WTC11 (cell line): Measurements from ENCODE around the gene WDR91. TPM values are rescaled to one million over a fixed set of nuclear protein-coding genes. Genes with fewer than 3 reads are reported as not detected.

ENCODE experiments used
- ATAC-seq: fragments of 200-7000 bp; cut with Tn5 transposase; 2 replicates; pipeline ENCODE4 v1.10.0; 2021; ENCODE audit warnings: mild to moderate bottlenecking, moderate library complexity
- CTCF ChIA-PET: fragments of 300-600 bp; sonication (Branson Sonifier 250); formaldehyde crosslinking; loops from one replicate; lab custom pipeline; 2021; ENCODE audit warnings: antibody characterized with exemption; lab: Charles Lee
- POLR2A ChIA-PET: fragments of 350-600 bp; sonication (Branson Sonifier 250); formaldehyde crosslinking; loops from one replicate; lab custom pipeline; 2021; ENCODE audit warnings: antibody characterized with exemption; lab: Charles Lee
- DNase-seq: peaks from one replicate; pipeline ENCODE4 v3.0.0; 2021; ENCODE audit warnings: low spot score
- H3K27ac Mint-ChIP-seq: 2 replicates; pipeline ENCODE4 v1.8.0; 2021; ENCODE audit warnings: mixed read lengths
- H3K27me3 Mint-ChIP-seq: 2 replicates; pipeline ENCODE4 v1.8.0; 2021; ENCODE audit warnings: low read depth, mild to moderate bottlenecking, moderate library complexity, mixed read lengths
- H3K36me3 Mint-ChIP-seq: 2 replicates; pipeline ENCODE4 v1.8.0; 2021; ENCODE audit warnings: mixed read lengths
- H3K4me1 Mint-ChIP-seq: 2 replicates; pipeline ENCODE4 v1.8.0; 2022; ENCODE audit warnings: mixed read lengths
- H3K4me3 Mint-ChIP-seq: 2 replicates; pipeline ENCODE4 v1.8.0; 2021; ENCODE audit warnings: mild to moderate bottlenecking, moderate library complexity, mixed read lengths
- H3K9me3 Mint-ChIP-seq: 2 replicates; pipeline ENCODE4 v1.8.0; 2021; ENCODE audit warnings: mixed read lengths
- ATF1 ChIP-seq: sonication (generic); formaldehyde crosslinking; IDR thresholded peaks from 2 replicates; pipeline ENCODE4 v1.8.1; 2023; ENCODE audit warnings: mild to moderate bottlenecking, moderate library complexity, missing genetic modification reagents
- CREB1 ChIP-seq: sonication (generic); formaldehyde crosslinking; IDR thresholded peaks from 2 replicates; pipeline ENCODE4 v1.8.0; 2023; ENCODE audit warnings: mild to moderate bottlenecking, missing genetic modification reagents
- ELF4 ChIP-seq: sonication (generic); formaldehyde crosslinking; IDR thresholded peaks from 2 replicates; pipeline ENCODE4 v1.8.1; 2022; ENCODE audit warnings: low read depth, mild to moderate bottlenecking, moderate library complexity, missing genetic modification reagents
- ETV6 ChIP-seq: sonication (generic); formaldehyde crosslinking; IDR thresholded peaks from 2 replicates; pipeline ENCODE4 v1.8.1; 2022; ENCODE audit warnings: mild to moderate bottlenecking, missing genetic modification reagents
- GRHL2 ChIP-seq: fragments of 250-450 bp; sonication (Bioruptor Pico); IDR thresholded peaks from 2 replicates; pipeline ENCODE4 v1.8.0; 2022; ENCODE audit warnings: mild to moderate bottlenecking, moderate library complexity; ENCODE audit not compliant: insufficient replicate concordance, severe bottlenecking
- MXD4 ChIP-seq: fragments of 250-450 bp; sonication (Bioruptor Pico); IDR thresholded peaks from 2 replicates; pipeline ENCODE4 v1.8.0; 2021; ENCODE audit warnings: mild to moderate bottlenecking, moderate library complexity, borderline replicate concordance
- NR1H2 ChIP-seq: sonication (generic); formaldehyde crosslinking; IDR thresholded peaks from 2 replicates; pipeline ENCODE4 v1.9.0; 2021; ENCODE audit warnings: mild to moderate bottlenecking, moderate library complexity, missing genetic modification reagents
- OVOL2 ChIP-seq: fragments of 250-450 bp; sonication (Bioruptor Pico); IDR thresholded peaks from 2 replicates; pipeline ENCODE4 v1.9.0; 2021; ENCODE audit warnings: mild to moderate bottlenecking, borderline replicate concordance
- SMAD3 ChIP-seq: sonication (generic); formaldehyde crosslinking; IDR thresholded peaks from 2 replicates; pipeline ENCODE4 v1.8.0; 2022; ENCODE audit warnings: missing genetic modification reagents, mild to moderate bottlenecking, borderline replicate concordance
- TEAD1 ChIP-seq: sonication (generic); formaldehyde crosslinking; IDR thresholded peaks from 2 replicates; pipeline ENCODE4 v1.8.0; 2022; ENCODE audit warnings: mild to moderate bottlenecking, missing genetic modification reagents
- ZNF396 ChIP-seq: fragments of 250-450 bp; sonication (Bioruptor Pico); IDR thresholded peaks from 2 replicates; pipeline ENCODE4 v1.8.0; 2021; ENCODE audit warnings: mild to moderate bottlenecking, moderate library complexity, borderline replicate concordance
- total RNA-seq: library from RNA; stranded (reverse); gene quantifications from 3 replicates; pipeline ENCODE4 v1.2.3, GENCODE V29; 2021
- TF ChIP-seq, protein P1 (sequence below): sonication (generic); formaldehyde crosslinking; IDR thresholded peaks from 2 replicates; pipeline ENCODE4 v1.8.1; 2023; ENCODE audit warnings: mild to moderate bottlenecking, missing genetic modification reagents
- TF ChIP-seq, protein P2 (sequence below): fragments of 250-450 bp; sonication (Bioruptor Pico); IDR thresholded peaks from 2 replicates; pipeline ENCODE4 v1.9.0; 2021; ENCODE audit warnings: moderate library complexity, mild to moderate bottlenecking, inconsistent platforms, borderline replicate concordance
- TF ChIP-seq, protein P3 (sequence below): sonication (generic); formaldehyde crosslinking; IDR thresholded peaks from 2 replicates; pipeline ENCODE4 v1.8.0; 2023; ENCODE audit warnings: missing genetic modification reagents
- TF ChIP-seq, protein P4 (sequence below): sonication (generic); formaldehyde crosslinking; IDR thresholded peaks from 2 replicates; pipeline ENCODE4 v1.8.0; 2022; ENCODE audit warnings: mild to moderate bottlenecking, missing genetic modification reagents
- TF ChIP-seq, protein P5 (sequence below): sonication (generic); formaldehyde crosslinking; IDR thresholded peaks from 2 replicates; pipeline ENCODE4 v1.8.1; 2022; ENCODE audit warnings: mild to moderate bottlenecking, moderate library complexity, missing genetic modification reagents
- TF ChIP-seq, protein P6 (sequence below): sonication (generic); formaldehyde crosslinking; IDR thresholded peaks from 2 replicates; pipeline ENCODE4 v1.8.1; 2023; ENCODE audit warnings: mild to moderate bottlenecking, missing genetic modification reagents
- TF ChIP-seq, protein P7 (sequence below): sonication (generic); formaldehyde crosslinking; IDR thresholded peaks from 2 replicates; pipeline ENCODE4 v1.8.0; 2022; ENCODE audit warnings: mild to moderate bottlenecking, missing genetic modification reagents
- TF ChIP-seq, protein P8 (sequence below): sonication (generic); formaldehyde crosslinking; IDR thresholded peaks from 2 replicates; pipeline ENCODE4 v1.8.1; 2022; ENCODE audit warnings: missing genetic modification reagents, borderline replicate concordance
- TF ChIP-seq, protein P9 (sequence below): fragments of 200-600 bp; IDR thresholded peaks from 2 replicates; pipeline ENCODE4 v1.8.0; 2022; ENCODE audit warnings: antibody characterized with exemption

Gene WDR91
- total RNA-seq, 1 experiment from 2014 or later, result 12.0 TPM

DNA sequence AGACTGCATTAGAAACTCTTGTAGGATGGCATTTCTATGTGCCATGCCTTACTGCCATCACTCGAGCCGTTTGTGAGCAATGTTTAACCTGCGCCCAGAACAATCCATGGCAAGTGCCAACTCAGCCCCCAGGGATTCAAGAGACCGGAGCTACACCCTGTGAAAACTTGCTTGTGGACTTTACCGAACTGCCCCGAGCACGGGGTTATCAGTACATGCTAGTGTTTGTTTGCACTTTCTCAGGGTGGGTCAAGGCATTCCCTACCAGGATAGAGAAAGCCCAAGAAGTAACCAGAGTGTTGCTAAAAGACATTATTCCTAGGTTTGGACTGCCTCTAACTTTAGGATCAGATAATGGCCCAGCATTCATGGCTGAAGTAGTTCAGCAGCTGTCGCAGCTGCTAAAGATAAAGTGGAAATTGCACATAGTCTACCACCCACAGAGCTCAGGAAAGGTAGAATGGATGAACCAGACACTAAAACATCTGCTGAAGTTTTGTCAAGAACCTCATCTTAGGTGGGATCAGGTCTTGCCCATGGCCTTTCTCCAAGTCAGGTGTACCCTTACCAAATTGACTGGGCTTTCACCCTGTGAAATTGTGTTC is 31.9 kb downstream of the WDR91 start:
- no peaks in the 10 kb centered on the region for H3K27me3 Mint-ChIP-seq
- ChIA-PET CTCF (interaction anchor here (1.3 kb wide), 1 partner anchor 10 kb away, joined by 3 read pairs; no protein-coding TSS in a partner anchor), POLR2A (no interaction called here)
- H3K27ac Mint-ChIP-seq, result no peak overlapping the region
- TF ChIP-seq TEAD1 (CRISPR knock-in tag), result no peak
- TF ChIP-seq, protein P1, sequence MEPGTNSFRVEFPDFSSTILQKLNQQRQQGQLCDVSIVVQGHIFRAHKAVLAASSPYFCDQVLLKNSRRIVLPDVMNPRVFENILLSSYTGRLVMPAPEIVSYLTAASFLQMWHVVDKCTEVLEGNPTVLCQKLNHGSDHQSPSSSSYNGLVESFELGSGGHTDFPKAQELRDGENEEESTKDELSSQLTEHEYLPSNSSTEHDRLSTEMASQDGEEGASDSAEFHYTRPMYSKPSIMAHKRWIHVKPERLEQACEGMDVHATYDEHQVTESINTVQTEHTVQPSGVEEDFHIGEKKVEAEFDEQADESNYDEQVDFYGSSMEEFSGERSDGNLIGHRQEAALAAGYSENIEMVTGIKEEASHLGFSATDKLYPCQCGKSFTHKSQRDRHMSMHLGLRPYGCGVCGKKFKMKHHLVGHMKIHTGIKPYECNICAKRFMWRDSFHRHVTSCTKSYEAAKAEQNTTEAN (CRISPR knock-in tag), result no peak
- no peak for TF ChIP-seq ZNF396
- TF ChIP-seq, protein P2, sequence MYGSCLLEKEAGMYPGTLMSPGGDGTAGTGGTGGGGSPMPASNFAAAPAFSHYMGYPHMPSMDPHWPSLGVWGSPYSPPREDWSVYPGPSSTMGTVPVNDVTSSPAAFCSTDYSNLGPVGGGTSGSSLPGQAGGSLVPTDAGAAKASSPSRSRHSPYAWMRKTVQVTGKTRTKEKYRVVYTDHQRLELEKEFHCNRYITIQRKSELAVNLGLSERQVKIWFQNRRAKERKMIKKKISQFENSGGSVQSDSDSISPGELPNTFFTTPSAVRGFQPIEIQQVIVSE, result no peak
- TF ChIP-seq OVOL2 (CRISPR knock-in tag), result no peak
- TF ChIP-seq, protein P3, sequence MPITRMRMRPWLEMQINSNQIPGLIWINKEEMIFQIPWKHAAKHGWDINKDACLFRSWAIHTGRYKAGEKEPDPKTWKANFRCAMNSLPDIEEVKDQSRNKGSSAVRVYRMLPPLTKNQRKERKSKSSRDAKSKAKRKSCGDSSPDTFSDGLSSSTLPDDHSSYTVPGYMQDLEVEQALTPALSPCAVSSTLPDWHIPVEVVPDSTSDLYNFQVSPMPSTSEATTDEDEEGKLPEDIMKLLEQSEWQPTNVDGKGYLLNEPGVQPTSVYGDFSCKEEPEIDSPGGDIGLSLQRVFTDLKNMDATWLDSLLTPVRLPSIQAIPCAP (CRISPR knock-in tag), result no peak
- no peak for TF ChIP-seq GRHL2 (CRISPR knock-in tag)
- TF ChIP-seq NR1H2 (CRISPR knock-in tag), result no peak
- TF ChIP-seq, protein P4, sequence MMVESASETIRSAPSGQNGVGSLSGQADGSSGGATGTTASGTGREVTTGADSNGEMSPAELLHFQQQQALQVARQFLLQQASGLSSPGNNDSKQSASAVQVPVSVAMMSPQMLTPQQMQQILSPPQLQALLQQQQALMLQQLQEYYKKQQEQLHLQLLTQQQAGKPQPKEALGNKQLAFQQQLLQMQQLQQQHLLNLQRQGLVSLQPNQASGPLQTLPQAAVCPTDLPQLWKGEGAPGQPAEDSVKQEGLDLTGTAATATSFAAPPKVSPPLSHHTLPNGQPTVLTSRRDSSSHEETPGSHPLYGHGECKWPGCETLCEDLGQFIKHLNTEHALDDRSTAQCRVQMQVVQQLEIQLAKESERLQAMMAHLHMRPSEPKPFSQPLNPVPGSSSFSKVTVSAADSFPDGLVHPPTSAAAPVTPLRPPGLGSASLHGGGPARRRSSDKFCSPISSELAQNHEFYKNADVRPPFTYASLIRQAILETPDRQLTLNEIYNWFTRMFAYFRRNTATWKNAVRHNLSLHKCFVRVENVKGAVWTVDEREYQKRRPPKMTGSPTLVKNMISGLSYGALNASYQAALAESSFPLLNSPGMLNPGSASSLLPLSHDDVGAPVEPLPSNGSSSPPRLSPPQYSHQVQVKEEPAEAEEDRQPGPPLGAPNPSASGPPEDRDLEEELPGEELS (CRISPR knock-in tag), result no peak
- no peak for TF ChIP-seq ATF1 (CRISPR knock-in tag)
- TF ChIP-seq, protein P5, sequence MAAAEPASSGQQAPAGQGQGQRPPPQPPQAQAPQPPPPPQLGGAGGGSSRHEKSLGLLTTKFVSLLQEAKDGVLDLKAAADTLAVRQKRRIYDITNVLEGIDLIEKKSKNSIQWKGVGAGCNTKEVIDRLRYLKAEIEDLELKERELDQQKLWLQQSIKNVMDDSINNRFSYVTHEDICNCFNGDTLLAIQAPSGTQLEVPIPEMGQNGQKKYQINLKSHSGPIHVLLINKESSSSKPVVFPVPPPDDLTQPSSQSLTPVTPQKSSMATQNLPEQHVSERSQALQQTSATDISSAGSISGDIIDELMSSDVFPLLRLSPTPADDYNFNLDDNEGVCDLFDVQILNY, result no peak
- TF ChIP-seq, protein P6, sequence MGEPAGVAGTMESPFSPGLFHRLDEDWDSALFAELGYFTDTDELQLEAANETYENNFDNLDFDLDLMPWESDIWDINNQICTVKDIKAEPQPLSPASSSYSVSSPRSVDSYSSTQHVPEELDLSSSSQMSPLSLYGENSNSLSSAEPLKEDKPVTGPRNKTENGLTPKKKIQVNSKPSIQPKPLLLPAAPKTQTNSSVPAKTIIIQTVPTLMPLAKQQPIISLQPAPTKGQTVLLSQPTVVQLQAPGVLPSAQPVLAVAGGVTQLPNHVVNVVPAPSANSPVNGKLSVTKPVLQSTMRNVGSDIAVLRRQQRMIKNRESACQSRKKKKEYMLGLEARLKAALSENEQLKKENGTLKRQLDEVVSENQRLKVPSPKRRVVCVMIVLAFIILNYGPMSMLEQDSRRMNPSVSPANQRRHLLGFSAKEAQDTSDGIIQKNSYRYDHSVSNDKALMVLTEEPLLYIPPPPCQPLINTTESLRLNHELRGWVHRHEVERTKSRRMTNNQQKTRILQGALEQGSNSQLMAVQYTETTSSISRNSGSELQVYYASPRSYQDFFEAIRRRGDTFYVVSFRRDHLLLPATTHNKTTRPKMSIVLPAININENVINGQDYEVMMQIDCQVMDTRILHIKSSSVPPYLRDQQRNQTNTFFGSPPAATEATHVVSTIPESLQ, result no peak
- peaks cover 19% of the 10 kb centered on the region for H3K4me1 Mint-ChIP-seq
- peaks cover 51% of the 10 kb centered on the region for H3K9me3 Mint-ChIP-seq
- DNase-seq (no peak), ATAC-seq (no peak)
- H3K4me3 Mint-ChIP-seq, result no peak overlapping the region
- H3K36me3 Mint-ChIP-seq, result peaks cover 53% of the 10 kb centered on the region

DNA sequence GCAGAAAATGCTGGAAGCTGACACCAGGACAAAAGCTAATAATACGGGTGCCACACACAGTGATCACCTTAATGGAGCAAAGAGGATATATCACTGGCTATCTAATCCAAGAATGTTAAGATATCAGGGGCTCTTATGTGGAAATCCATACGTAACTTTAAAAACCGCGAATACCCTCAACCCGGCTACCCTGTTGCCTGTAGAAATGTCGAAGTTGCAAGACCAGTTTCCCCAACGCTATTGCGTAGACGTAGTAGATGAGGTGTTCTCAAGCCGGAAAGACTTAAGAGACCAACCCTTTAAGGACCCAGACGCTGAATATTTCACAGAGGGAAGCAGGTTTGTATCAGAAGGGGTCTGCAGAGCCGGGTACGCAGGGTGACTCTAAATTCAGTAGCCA is 33.0 kb downstream of the WDR91 start:
- Mint-ChIP-seq H3K27ac (no peak overlapping the region), H3K36me3 (peaks cover 42% of the 10 kb centered on the region), H3K27me3 (no peaks in the 10 kb centered on the region), H3K9me3 (peaks cover 45% of the 10 kb centered on the region), H3K4me3 (no peak overlapping the region), H3K4me1 (peaks cover 19% of the 10 kb centered on the region)
- DNase-seq (no peak), ATAC-seq (no peak)
- CTCF ChIA-PET, result interaction anchor here (1.3 kb wide), 1 partner anchor 9 kb away, joined by 3 read pairs; no protein-coding TSS in a partner anchor
- POLR2A ChIA-PET, result no interaction called here
- TF ChIP-seq, protein P7, sequence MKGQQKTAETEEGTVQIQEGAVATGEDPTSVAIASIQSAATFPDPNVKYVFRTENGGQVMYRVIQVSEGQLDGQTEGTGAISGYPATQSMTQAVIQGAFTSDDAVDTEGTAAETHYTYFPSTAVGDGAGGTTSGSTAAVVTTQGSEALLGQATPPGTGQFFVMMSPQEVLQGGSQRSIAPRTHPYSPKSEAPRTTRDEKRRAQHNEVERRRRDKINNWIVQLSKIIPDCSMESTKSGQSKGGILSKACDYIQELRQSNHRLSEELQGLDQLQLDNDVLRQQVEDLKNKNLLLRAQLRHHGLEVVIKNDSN (CRISPR knock-in tag), result no peak
- TF ChIP-seq, protein P8, sequence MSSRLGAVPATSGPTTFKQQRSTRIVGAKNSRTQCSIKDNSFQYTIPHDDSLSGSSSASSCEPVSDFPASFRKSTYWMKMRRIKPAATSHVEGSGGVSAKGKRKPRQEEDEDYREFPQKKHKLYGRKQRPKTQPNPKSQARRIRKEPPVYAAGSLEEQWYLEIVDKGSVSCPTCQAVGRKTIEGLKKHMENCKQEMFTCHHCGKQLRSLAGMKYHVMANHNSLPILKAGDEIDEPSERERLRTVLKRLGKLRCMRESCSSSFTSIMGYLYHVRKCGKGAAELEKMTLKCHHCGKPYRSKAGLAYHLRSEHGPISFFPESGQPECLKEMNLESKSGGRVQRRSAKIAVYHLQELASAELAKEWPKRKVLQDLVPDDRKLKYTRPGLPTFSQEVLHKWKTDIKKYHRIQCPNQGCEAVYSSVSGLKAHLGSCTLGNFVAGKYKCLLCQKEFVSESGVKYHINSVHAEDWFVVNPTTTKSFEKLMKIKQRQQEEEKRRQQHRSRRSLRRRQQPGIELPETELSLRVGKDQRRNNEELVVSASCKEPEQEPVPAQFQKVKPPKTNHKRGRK (CRISPR knock-in tag), result no peak
- TF ChIP-seq SMAD3 (no peak), ETV6 (no peak), MXD4 (CRISPR knock-in tag) (no peak), CREB1 (CRISPR knock-in tag) (no peak), ELF4 (no peak)
- TF ChIP-seq, protein P5, result no peak
- TF ChIP-seq, protein P9, sequence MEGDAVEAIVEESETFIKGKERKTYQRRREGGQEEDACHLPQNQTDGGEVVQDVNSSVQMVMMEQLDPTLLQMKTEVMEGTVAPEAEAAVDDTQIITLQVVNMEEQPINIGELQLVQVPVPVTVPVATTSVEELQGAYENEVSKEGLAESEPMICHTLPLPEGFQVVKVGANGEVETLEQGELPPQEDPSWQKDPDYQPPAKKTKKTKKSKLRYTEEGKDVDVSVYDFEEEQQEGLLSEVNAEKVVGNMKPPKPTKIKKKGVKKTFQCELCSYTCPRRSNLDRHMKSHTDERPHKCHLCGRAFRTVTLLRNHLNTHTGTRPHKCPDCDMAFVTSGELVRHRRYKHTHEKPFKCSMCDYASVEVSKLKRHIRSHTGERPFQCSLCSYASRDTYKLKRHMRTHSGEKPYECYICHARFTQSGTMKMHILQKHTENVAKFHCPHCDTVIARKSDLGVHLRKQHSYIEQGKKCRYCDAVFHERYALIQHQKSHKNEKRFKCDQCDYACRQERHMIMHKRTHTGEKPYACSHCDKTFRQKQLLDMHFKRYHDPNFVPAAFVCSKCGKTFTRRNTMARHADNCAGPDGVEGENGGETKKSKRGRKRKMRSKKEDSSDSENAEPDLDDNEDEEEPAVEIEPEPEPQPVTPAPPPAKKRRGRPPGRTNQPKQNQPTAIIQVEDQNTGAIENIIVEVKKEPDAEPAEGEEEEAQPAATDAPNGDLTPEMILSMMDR, result no peak
